Renal cortical epithelial cell (primary cell): ENCODE measurements around the gene ANKRD13D. TPM values are rescaled to one million over a fixed set of nuclear protein-coding genes. Genes with fewer than 3 reads are reported as not detected.
A peak's percentile ranks its signal among the peaks of the same experiment; 100 is the strongest.
"Not testable (repeated sequence)": the region's sequence is repeated elsewhere in the genome, so short reads cannot be mapped to it uniquely, and the experiment has no call there.

ENCODE experiments used
- DNase-seq: peaks from one replicate; pipeline ENCODE4 v3.0.0-alpha.2; 2011; ENCODE audit warnings: low read depth
- total RNA-seq: library from RNA; depleted of rRNA; stranded (reverse); fragments of >200 nt; gene quantifications from 2 replicates; pipeline ENCODE4 v1.2.3, GENCODE V29; 2014

ANKRD13D gene
- total RNA-seq = 29.0 and 38.9 TPM in 2 replicates

DNA sequence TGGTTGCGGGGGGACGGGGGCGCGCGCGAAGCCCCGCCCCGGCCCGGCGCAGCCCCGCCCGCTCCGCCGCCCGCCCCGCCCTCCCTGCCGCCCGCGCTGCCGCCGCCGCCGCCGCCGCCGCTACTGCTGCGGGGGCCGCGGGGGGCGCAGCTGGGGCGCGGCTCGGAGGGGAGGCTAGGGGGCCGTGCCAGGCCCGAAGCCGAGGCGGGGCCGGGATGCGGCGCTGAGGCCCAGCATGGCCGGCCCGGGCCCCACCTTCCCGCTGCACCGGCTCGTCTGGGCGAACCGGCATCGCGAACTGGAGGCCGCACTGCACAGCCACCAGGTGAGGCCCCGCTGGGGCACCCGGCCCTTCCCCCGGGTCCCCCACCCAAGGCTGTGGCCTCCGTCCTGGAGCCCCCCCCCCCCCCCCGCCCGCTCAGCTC is at the start of gene ANKRD13D:
TSS of gene ANKRD13D (plus strand) at position 78 of the 425 bp plus-strand sequence. CDS start at position 236, 158 bp downstream.
- no peak for DNase-seq

- peak; percentile 97 for DNase-seq
These were observed 49.1 kb upstream of the ANKRD13D start for GRCh38 chr11:67239783-67240575.

GRCh38 chr11:67240576-67241389 is 48.3 kb upstream of the ANKRD13D start:
- peak; percentile 86 for DNase-seq

DNA sequence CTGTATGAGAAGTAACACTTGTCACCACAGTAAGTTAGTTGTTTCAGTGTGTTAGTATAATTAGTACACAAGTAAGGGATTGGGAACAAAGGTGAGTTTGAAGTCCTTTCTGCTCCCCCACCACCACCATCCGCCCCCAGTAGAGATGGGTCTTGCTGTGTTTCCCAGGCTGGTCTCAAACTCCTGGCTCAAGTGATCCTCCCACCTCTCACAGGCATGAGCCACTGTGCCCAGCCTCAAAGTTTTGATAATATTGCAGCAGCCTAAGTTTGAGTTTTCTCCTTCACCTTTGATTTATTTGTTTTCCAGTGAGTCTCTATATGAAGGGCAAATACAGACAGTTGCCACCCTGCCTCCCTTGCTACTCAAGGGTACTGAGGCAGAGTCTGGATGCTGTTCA is 46.6 kb upstream of the ANKRD13D start:
- DNase-seq = no peak

GRCh38 chr11:67243051-67243450 is 46.1 kb upstream of the ANKRD13D start:
- DNase-seq = no peak

GRCh38 chr11:67245046-67245445 is 44.1 kb upstream of the ANKRD13D start:
- DNase-seq = no peak

- DNase-seq = no peak
These were observed 41.1 kb upstream of the ANKRD13D start for GRCh38 chr11:67247946-67248550.

GRCh38 chr11:67248653-67249052 is 40.5 kb upstream of the ANKRD13D start:
- DNase-seq = peak; percentile 82

DNA sequence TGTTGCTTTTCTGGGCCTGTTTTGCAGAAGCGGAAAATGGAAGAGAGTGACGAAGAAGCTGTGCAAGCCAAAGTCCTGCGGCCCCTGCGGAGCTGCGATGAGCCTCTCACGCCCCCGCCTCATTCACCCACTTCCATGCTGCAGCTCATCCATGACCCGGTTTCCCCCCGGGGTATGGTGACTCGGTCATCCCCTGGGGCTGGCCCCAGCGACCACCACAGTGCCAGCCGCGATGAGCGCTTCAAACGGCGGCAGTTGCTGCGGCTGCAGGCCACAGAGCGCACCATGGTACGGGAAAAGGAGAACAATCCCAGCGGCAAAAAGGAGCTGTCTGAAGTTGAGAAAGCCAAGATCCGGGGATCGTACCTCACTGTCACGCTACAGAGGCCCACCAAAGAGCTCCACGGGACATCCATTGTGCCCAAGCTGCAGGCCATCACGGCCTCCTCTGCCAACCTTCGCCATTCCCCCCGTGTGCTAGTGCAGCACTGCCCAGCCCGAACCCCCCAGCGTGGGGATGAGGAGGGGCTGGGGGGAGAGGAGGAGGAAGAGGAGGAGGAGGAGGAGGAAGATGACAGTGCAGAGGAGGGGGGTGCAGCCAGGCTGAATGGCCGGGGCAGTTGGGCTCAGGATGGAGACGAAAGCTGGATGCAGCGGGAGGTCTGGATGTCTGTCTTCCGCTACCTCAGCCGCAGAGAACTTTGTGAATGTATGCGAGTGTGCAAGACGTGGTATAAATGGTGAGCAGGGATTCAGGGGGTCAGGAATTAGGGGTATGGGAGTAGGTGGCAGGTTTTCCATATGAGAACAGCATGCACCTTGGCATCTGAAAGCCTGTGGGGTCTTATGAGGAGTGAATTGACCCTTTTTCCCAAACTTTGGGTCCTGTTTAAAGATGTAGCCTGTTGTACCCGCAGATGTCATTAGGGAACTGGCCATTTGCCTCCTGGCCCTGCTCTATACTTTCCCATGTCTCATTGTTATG is 38.8 kb upstream of the ANKRD13D start:
- no peak for DNase-seq

GRCh38 chr11:67251841-67252240 is 37.3 kb upstream of the ANKRD13D start:
- DNase-seq = no peak

GRCh38 chr11:67252831-67253239 is 36.3 kb upstream of the ANKRD13D start:
- DNase-seq = peak; percentile 53

- DNase-seq = peak; percentile 79
These were observed 35.1 kb upstream of the ANKRD13D start for GRCh38 chr11:67253872-67254624.

DNA sequence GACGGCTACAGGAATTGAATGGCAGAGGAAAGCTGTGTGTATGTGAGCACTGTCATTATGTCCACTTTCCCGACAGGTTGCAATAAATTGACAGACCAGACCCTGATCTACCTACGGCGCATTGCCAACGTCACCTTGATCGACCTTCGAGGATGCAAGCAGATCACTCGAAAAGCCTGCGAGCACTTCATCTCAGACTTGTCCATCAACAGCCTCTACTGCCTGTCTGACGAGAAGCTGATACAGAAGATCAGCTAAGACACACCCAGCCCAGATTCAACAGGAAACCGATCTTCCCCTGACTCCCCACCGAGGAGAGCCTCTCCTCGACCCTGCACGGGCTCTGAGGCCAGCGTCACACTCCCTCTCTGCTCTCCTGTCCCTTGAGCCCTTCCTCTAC is 34.3 kb upstream of the ANKRD13D start:
- no peak for DNase-seq

DNA sequence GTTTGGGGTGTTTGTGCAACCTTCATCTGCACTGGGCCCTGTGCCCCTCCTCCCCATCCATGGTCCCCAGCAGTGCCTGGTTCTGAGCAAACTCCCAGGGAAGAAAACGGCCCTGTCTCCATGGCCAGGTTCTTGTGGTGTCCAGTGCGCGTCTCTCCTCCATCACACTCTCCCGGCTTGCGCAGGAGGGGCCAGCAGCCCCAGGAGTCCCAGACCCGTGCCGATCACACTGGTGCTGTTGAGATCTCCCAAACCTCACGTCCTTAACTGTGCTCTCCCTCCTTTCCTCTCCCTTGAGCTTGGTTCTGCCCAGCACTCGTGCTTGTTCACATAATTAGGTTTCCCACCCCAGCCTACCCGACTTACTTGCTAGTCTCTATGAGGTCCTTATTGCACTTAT is 33.8 kb upstream of the ANKRD13D start:
- no peak for DNase-seq

- no peak for DNase-seq
These were observed 33.2 kb upstream of the ANKRD13D start for GRCh38 chr11:67255864-67256263.

DNA sequence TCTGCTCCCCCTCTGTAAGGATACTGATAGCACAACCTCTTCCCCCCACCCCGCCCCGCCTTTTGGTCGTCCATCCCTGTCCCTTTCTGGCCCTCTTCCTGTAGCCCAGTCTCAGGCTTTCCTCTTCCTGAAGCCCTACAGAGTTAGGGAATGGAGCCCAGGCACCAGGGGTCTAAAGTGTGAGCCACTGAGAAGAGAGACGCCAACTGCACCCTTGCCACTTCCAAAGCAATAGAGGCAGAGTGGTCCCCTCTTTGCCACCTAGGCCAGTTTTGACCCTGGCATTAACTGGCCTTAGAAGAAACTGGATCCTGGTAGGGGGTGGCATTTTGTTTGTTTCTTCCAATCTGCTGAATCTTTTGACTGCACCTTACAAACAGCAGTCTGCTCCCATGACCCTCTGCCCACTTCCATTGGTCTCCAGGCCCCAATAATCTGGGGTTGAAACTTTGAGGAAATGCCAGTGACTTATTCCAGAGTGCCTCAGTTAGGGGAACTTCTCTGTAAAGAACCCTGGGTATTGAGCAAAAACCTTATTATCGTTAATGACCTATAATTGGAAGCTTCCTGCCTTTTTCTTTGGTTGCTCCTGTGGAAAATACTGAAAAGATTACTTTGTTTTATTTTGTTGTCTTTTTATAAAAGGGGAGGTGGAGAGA is 32.5 kb upstream of the ANKRD13D start:
- no peak for DNase-seq

- DNase-seq = no peak
These were observed 28.7 kb upstream of the ANKRD13D start for GRCh38 chr11:67260406-67260805.

DNA sequence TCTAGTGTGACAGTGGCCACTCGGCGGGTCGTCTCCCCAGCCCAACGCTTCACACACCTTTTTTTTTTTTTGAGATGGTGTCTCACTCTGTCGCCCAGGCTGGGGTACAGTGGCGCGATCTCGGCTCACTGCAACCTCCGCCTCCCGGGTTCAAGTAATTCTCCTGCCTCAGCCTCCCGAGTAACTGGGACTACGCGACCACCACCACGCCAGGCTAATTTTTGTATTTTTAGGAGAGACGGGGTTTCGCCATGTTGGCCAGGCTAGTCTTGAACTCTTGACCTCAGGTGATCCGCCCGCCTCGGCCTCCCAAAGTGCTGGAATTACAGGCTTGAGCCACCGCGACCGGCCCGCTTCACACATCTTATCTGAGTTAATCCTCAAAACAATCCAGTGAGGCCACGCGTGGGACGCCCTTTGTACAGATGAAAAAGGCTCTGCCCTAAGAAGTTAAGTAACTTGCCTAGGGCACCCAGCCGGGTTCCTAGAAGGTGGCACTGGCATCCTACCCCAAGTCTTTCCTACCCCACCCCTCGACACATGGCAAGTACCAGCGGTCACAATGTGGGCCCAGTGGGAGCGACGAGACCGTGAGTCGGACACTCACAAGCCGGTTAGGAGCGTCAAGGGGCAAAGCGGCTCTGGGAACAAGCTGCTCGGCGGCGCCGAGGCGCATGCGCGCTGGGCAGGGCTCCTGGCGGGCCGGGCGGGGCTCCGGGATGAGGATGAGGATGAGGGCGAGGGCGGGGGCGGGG is 28.0 kb upstream of the ANKRD13D start:
- DNase-seq = not testable (repeated sequence)

- no peak for DNase-seq
These were observed 27.5 kb upstream of the ANKRD13D start for GRCh38 chr11:67261640-67261945.
